RWPE1 (cell line): ENCODE measurements around the gene CEP152.
A peak's percentile ranks its signal among the peaks of the same experiment; 100 is the strongest.

ENCODE experiments used
- CTCF ChIA-PET: fragments of 350-600 bp; sonication (Branson Sonifier 250); formaldehyde crosslinking; extraction: SDS; loops from one replicate; lab custom pipeline; 2021; lab: Yijun Ruan, JAX
- POLR2A ChIA-PET: fragments of 400-600 bp; formaldehyde crosslinking; extraction: SDS; loops from one replicate; lab custom pipeline; 2020; ENCODE audit warnings: antibody characterized with exemption; ENCODE audit not compliant: low non-redundant PET; lab: Yijun Ruan, JAX
- DNase-seq: peaks from one replicate; pipeline ENCODE4 v3.0.0; 2012; ENCODE audit warnings: low spot score
- H3K27ac ChIP-seq: fragments of 450-650 bp; 2 replicates; pipeline ENCODE4 v1.5.1; 2017
- TF ChIP-seq, protein P1 (sequence below): fragments of 450-650 bp; conservative IDR thresholded peaks from 2 replicates; pipeline ENCODE4 v1.5.1; 2017; ENCODE audit warnings: low read depth, mild to moderate bottlenecking

CEP152 gene

GRCh38 chr15:48800811-48801455, 9.9 kb downstream of the CEP152 start:
- POLR2A ChIA-PET = no interaction called here

DNA sequence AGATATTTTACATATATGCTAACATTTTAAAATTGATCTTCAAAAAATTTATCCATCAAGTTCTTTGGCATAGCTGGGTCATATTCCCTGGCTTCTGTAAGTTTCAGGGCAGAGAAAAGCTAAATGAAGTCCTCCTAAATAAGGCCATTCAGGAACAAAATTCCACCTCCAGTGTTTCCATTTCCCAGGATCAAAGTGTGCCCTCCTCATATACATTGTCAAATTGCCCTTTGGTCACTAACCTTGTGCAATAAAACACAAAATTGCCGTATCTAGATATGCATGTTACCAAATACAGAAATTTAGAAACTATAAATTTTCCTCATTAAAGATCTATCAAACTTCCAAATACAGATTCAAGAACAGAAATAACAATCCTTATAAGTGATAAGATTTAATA, 10.6 kb downstream of the CEP152 start:
- ChIA-PET CTCF (interaction anchor here (1.9 kb wide), 1 partner anchor 166 kb away, joined by 4 read pairs; no protein-coding TSS in a partner anchor), POLR2A (no interaction called here)
- TF ChIP-seq, protein P1, sequence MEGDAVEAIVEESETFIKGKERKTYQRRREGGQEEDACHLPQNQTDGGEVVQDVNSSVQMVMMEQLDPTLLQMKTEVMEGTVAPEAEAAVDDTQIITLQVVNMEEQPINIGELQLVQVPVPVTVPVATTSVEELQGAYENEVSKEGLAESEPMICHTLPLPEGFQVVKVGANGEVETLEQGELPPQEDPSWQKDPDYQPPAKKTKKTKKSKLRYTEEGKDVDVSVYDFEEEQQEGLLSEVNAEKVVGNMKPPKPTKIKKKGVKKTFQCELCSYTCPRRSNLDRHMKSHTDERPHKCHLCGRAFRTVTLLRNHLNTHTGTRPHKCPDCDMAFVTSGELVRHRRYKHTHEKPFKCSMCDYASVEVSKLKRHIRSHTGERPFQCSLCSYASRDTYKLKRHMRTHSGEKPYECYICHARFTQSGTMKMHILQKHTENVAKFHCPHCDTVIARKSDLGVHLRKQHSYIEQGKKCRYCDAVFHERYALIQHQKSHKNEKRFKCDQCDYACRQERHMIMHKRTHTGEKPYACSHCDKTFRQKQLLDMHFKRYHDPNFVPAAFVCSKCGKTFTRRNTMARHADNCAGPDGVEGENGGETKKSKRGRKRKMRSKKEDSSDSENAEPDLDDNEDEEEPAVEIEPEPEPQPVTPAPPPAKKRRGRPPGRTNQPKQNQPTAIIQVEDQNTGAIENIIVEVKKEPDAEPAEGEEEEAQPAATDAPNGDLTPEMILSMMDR = no peak
- no peak for DNase-seq
- H3K27ac ChIP-seq = no peak overlapping the region

More at GRCh38 chr15:48800811-48801455, 9.9 kb downstream of the CEP152 start:
- no peak for DNase-seq
- H3K27ac ChIP-seq = no peak overlapping the region
- TF ChIP-seq, protein P1 = peak; percentile 50; the same call in 1 of the 2 replicates
- CTCF ChIA-PET = interaction anchor here (0.6 to 1.9 kb wide), 7 partner anchors 10 to 443 kb away, joined by 3 to 5 read pairs (median 3); partner anchors contain the start of gene CEP152

DNA sequence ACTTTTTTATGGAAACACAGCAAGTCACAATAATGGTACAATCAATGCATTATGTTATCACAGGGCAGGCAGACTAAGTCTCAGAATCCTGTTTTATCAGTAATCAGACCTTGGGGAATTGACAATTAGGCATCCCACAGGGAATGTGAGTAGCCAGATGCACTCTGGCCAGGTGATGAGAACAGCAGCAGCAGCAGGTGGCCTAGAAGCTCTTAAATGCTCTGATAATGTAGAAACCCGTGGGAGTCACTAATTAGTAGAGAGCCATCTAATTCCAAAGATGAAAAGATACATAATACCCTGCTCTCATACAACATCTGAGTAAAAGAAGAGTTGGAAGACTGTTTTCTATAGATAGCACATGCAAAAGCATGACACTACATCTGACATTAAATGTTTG, 12.6 kb downstream of the CEP152 start:
- TF ChIP-seq, protein P1 = no peak
- no peak for DNase-seq
- H3K27ac ChIP-seq = no peak overlapping the region
- CTCF ChIA-PET = interaction anchor here (0.8 kb wide), 1 partner anchor 438 kb away, joined by 3 read pairs; no protein-coding TSS in a partner anchor
- POLR2A ChIA-PET = no interaction called here

GRCh38 chr15:48796930-48797329, 13.9 kb downstream of the CEP152 start:
- POLR2A ChIA-PET = no interaction called here

GRCh38 chr15:48796521-48796920, 14.3 kb downstream of the CEP152 start:
- no peak overlapping the region for H3K27ac ChIP-seq
- ChIA-PET CTCF (no interaction called here), POLR2A (no interaction called here)
- DNase-seq = no peak
- TF ChIP-seq, protein P1 = no peak

More at GRCh38 chr15:48796930-48797329, 13.9 kb downstream of the CEP152 start:
- CTCF ChIA-PET = no interaction called here
- TF ChIP-seq, protein P1 = no peak
- H3K27ac ChIP-seq = no peak overlapping the region
- DNase-seq = no peak

DNA sequence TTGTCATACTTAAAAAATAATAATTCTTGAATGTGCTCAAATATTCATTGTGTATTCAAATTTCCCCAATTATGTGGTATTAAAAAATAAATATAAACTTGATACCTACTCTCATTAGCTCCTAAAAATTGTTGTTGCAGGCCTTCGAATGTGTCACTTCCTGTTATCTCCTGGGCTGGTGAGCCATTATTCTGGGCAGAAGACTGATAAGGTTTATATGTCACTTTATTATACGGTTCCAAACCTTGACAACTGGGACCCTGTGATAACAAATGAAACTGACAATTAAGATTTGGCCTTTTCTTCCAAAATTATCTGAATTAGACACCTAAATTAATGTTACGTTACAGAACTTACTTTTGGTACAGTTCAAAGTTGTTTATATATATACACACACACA, 15.0 kb downstream of the CEP152 start:
- no peak overlapping the region for H3K27ac ChIP-seq
- TF ChIP-seq, protein P1 = no peak
- POLR2A ChIA-PET = no interaction called here
- CTCF ChIA-PET = no interaction called here
- no peak for DNase-seq
